Stimulated activated CD4-positive, alpha-beta T cell treated with anti-CD3 and anti-CD28 coated beads, Interleukin-1b, Interleukin-23, amount 100 ng/mL, for 4 hours (primary cell): Measurements from ENCODE around the gene TIMM29.
"Not testable (repeated sequence)": the region's sequence is repeated elsewhere in the genome, so short reads cannot be mapped to it uniquely, and the experiment has no call there.

Source experiments
- DNase-seq, 2 donors: peaks; one replicate each; pipeline ENCODE4 v3.0.0-alpha.2; 2020; ENCODE audit warnings: low read depth in 2 of 2

The TIMM29 gene

DNA sequence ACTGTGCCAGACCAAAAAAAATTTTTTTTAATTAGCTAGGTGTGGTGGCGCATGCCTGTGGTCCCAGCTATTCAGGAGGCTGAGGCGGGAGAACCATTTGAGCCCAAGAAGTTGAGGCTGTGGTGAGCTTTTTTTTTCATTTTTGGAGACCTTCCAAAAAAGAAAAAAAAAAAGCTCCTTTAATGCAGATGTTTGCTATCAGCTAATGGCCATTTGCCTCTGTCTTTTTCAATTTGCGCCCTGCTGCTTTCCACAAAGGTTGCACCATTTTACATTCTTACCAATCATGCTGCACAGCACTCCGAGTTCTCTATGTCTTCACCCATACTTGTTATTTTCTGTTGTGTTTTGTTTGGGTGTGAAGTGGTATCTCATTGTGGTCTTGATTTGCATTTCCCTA lies 16.7 kb downstream of the TIMM29 start:
- DNase-seq: no peak

- no peak for DNase-seq
These were observed 18.5 kb downstream of the TIMM29 start for GRCh38 chr19:10946958-10947657.

GRCh38 chr19:10952809-10953208 lies 24.2 kb downstream of the TIMM29 start:
- DNase-seq: no peak

- DNase-seq: not testable (repeated sequence)
These were observed 30.8 kb downstream of the TIMM29 start for GRCh38 chr19:10959277-10959968.

DNA sequence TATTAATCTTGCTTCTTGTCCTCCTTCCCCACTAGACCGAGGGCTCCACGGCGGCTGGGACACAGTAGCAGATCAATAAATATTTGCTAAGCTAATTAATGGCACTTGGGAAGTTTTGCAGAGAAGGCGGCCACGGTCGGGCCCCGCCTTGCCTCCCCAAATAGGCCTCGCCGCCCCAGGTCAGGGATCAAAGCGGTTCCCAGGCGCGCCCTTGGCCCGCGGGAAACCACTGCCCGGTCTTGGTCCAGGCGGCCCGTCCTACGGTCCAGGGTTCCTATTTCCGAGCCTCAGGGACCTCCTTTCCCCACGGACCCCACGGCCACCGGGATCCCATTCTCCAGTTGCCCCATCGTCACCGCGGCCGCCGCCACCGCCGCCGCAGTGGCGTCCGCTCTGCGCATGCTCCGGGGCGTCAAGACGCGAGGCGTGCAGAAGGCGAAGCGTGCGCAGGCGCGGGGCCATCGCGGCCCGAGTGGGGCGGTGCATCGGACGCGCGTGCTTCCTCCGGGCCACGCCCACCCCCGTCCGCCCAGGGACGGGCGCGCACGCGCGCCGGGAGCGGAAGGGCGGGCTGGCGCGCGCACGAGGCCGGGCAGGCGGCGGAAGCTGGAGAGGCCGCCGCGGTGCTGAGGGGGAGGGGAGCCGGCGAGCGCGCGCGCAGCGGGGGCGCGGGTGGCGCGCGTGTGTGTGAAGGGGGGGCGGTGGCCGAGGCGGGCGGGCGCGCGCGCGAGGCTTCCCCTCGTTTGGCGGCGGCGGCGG lies 31.9 kb downstream of the TIMM29 start, which contains the start of gene SMARCA4:
Gene SMARCA4 (plus strand): TSS at position 717 of the 759 bp plus-strand sequence. CDS start 23,122 bp downstream, outside the sequence.
- peak; percentile 98 to 99 for DNase-seq

GRCh38 chr19:10961073-10961860 lies 32.7 kb downstream of the TIMM29 start:
- no peak for DNase-seq

DNA sequence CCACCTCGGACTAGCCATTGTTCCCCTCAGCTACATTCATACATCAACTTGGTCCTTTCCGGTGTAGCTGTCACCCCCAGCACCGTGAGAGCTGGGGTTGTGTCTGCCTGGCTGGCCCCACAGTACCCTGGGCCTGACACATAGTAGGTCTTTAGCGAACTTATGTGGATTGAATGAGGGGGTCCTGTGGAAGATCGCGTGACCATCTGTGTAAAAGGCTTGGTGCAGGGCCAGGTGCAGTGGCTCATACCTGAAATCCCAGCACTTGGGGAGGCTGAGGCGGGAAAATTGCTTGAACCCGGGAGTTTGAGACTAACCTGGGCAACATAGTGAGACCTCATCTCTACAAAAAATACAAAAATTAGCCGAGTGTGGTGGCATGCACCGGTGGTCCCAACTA lies 34.3 kb downstream of the TIMM29 start:
- DNase-seq: no peak

- DNase-seq: no peak
These were observed 35.3 kb downstream of the TIMM29 start for GRCh38 chr19:10963865-10964264.

DNA sequence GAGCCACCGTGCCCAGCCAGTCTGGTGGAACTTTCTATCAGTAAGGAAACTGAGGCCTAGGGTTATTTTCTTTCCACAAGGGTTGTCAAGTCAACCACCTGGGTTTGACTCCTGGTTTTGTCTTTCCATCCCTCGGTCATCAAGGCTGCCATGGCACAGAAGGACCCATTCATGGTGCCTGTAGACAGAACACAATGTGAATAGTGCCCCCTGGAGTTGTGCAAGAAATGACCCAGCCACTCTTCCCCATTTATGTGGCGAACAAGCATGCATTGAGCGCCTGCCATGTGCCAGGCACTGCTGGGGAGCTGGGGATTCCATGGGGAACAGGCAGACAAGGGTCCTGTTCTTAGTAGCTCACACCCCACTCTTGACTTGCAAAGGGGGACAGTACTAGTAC lies 36.3 kb downstream of the TIMM29 start:
- no peak for DNase-seq

DNA sequence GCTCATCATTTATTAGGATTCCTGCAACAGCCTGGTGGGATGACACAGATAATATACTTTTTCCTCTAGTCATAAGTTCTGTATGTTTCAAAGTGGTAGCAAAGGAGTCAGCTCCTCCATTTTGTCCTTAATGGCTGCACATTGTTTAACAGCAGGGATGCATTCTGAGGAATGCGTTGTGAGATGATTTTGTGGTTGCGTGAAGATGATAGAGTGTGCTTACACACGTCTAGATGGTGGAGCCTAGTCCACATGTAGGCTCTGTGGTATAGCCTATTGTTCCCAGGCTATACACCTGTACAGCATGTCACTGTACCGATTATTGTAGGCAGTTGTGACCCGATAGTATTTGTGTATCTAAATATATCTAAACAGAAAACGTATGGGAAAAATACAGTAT lies 36.8 kb downstream of the TIMM29 start:
- no peak for DNase-seq

- DNase-seq: no peak
These were observed 38.2 kb downstream of the TIMM29 start for GRCh38 chr19:10966809-10967208.

DNA sequence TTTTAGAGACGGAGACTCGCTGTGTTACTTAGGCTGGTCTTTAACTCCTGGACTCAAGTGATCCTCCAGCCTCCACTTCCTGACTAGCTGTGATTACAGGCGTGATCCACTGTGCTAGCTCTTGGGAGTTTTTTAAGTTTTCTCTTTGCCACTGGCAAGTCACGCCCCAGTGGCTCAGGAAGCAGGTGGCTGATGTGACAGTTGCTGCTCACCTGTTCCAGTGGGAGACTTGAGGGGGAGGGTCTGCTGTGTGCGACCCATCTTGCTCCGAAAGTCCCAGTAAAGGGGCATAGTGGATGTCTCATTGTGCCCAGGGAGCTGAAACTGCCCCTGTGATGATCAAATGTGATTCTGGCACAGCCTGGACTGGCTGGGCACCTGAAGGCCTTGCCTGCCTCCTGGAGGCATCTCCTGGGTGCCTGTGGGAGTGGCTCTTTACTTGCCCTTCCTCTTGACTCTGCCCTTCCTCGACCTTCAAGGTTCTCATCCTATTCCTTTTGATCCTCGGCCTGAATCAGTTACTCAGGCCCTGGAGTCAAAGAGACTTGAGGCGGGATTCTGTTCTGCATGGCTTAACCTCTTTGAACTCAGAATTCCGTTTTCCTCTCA lies 40.0 kb downstream of the TIMM29 start:
- DNase-seq: no peak

- no peak for DNase-seq
These were observed 42.6 kb downstream of the TIMM29 start for GRCh38 chr19:10971107-10971726.

DNA sequence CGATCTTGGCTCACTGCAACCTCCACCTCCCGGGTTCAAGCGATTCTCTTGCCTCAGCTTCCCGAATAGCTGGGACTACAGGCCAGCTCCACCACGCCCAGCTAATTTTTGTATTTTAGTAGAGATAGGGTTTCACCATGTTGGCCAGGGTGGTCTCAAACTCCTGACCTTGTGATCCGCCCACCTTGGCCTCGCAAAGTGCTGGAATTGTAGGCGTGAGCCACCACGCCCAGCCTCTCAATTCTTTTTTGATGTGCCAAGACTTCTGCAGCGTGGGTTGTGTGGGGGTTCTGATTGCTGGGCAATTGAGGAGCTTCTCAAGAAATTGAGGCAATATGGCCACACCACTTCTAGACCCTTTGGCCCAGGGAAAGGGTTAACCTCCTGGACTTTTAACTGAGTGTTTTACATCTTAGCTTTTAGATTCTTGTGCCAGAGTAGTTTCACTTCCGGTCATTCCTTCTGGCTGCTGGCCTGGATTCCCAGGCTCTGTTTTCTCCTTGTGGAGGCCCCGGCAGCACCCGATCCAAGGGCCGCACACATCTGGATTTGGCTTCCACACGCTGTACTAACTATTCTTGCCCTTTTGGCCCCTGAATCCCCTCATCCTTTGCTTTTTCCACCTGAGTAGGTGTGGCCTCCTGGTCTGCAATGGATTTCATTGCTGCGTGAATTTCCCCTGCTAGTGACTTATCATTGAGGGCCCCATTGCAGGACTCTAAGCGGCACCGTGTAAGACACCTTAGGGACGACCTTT lies 46.9 kb downstream of the TIMM29 start:
- DNase-seq: no peak

GRCh38 chr19:10976131-10976892 lies 47.7 kb downstream of the TIMM29 start:
- DNase-seq: no peak

GRCh38 chr19:10977742-10978092 lies 49.1 kb downstream of the TIMM29 start:
- no peak for DNase-seq
